ENCODE data around the gene DNAH9.
A peak's percentile ranks its signal among the peaks of the same experiment; 100 is the strongest.

DNA sequence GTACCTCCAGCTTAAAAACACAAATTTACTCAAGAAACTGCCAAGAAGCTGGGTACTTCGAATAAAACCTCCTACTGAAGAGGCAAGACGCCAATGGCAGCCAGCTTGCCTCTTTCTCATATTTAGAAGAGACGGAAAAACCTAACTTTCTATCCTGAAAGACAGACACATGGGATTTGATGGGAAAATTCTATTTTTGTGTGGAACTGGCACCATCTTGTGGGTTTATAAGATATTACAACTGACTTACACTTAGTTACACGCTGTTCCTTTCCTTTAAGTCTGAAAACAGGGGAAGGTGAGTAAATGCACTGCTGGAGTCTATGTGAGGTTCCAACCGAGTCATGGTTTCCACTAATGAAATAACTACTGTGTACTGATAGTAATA lies 388.7 kb downstream of the DNAH9 start:
- TF ChIP-seq, protein P1, sequence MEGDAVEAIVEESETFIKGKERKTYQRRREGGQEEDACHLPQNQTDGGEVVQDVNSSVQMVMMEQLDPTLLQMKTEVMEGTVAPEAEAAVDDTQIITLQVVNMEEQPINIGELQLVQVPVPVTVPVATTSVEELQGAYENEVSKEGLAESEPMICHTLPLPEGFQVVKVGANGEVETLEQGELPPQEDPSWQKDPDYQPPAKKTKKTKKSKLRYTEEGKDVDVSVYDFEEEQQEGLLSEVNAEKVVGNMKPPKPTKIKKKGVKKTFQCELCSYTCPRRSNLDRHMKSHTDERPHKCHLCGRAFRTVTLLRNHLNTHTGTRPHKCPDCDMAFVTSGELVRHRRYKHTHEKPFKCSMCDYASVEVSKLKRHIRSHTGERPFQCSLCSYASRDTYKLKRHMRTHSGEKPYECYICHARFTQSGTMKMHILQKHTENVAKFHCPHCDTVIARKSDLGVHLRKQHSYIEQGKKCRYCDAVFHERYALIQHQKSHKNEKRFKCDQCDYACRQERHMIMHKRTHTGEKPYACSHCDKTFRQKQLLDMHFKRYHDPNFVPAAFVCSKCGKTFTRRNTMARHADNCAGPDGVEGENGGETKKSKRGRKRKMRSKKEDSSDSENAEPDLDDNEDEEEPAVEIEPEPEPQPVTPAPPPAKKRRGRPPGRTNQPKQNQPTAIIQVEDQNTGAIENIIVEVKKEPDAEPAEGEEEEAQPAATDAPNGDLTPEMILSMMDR (IDR thresholded peaks at IDR 0.05): peak; percentile 42 to 58 (median 51)
- TF ChIP-seq POLR2AphosphoS5 (IDR thresholded peaks at IDR 0.05) (no peak), POLR2A (IDR thresholded peaks at IDR 0.05) (no peak), EP300 (IDR thresholded peaks at IDR 0.05; ENCODE audit: low read depth) (no peak)
